ENCODE data around the gene AP3S2. TPM values are rescaled to one million over a fixed set of nuclear protein-coding genes. Genes with fewer than 3 reads are reported as not detected.
"Not testable (repeated sequence)": the region's sequence is repeated elsewhere in the genome, so short reads cannot be mapped to it uniquely, and the experiment has no call there.

The AP3S2 gene
- total RNA-seq, 4 donors from 2014 or later, result 37.3 to 73.8 (median 56.2) TPM

DNA sequence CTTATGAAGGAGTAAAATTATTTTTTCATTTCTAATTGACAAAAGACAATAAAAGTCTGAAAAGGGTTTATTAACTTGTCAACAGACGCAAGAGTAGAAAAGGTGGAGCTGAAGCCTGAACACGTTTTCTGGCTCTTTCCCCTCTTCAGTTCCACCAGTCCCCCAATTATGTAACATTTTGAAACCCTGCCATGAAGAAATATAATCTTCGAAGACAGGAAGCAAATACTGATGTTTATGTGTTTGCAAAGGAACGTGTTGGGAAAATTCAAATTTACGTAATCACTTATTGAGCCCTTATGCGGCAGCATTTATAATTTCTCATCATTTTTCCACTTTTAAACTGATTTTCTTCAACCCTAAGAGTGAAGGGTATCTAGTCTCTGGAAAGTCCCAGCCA lies 767 bp downstream of the AP3S2 start:
- no peak for ATAC-seq (ENCODE audit: low FRiP score)
- TF ChIP-seq CTCF (IDR thresholded peaks at IDR 0.05), result no peak
- DNase-seq (ENCODE audit: low spot score), result no peak

DNA sequence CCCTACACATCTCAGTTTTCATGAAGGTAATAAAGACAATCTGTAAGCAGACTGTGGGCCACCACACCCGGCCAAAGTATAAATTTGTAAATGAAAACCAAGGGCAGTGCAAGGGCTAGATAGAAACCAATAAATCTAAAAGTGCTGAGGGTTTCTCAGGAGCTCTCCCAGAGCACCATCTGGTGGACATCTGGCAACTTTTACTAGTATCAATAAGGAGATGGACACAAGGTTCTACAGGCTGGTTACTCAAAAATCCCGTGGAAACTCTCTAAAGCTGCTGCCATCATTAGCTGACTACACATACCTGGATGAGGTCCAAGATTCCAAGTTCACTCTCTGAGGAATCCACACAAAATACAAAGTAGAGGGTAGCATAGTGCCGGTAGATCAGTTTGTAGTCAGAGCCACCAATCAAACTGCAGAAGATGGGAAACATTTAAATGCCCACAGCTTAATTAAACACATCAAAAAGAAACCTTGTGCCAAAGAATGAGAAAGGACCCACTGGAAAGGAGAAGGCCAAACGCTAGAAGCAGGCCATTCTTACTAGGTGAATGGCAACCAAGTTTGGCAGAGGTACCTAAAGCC lies 5.5 kb downstream of the AP3S2 start:
- no peak for TF ChIP-seq CTCF (IDR thresholded peaks at IDR 0.05)
- DNase-seq (ENCODE audit: low spot score) (no peak), ATAC-seq (ENCODE audit: low FRiP score) (no peak)

- ATAC-seq (ENCODE audit: low FRiP score) (no peak), DNase-seq (ENCODE audit: low spot score) (no peak)
- no peak for TF ChIP-seq CTCF (IDR thresholded peaks at IDR 0.05)
Measured at GRCh38 chr15:89885611-89886010, 8.2 kb downstream of the AP3S2 start.

DNA sequence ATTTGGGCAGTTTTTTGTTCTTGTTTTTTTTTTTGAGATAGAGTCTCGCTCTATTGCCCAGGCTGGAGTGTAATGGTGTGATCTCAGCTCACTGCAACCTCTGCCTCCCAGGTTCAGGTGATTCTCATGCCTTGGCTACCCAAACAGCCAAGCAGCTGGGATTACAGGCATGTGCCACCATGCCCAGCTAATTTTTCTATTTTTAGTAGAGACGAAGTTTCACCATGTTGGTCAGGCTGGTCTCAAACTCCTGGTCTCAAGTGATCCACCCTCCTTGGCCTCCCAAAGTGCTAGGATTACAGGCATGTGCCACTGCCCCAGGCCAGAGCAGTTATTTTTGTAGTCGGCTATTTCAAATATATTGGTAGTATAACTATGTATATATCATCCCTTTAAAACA lies 8.6 kb downstream of the AP3S2 start:
- not testable (repeated sequence) for ATAC-seq (ENCODE audit: low FRiP score); DNase-seq (ENCODE audit: low spot score)

DNA sequence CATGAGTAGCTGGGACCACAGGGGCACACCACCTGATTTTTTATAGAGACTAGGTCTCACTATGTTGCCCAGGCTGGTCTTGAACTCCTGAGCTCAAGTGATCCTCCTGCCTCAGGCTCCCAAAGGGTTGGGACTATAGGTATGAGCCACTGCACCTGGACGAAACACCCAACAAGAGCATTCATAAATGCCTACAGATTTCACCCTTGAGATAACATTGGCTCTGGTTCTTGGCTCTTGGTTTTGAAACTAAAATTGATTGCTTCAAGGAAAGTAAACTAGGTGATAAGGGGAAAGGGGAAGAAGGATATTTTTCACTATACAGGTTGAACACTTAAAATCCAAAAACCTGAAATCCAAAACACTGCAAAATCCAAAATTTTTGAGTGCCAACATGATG lies 10.3 kb downstream of the AP3S2 start:
- TF ChIP-seq CTCF (IDR thresholded peaks at IDR 0.05), result no peak
- DNase-seq (ENCODE audit: low spot score), result no peak
- no peak for ATAC-seq (ENCODE audit: low FRiP score)

- no peak for DNase-seq (ENCODE audit: low spot score)
- no peak for ATAC-seq (ENCODE audit: low FRiP score)
- no peak for TF ChIP-seq CTCF (IDR thresholded peaks at IDR 0.05)
Measured at GRCh38 chr15:89880727-89881126, 13.1 kb downstream of the AP3S2 start.

GRCh38 chr15:89878323-89878722 lies 15.5 kb downstream of the AP3S2 start:
- ATAC-seq (ENCODE audit: low FRiP score) (no peak), DNase-seq (ENCODE audit: low spot score) (no peak)

More at GRCh38 chr15:89878323-89878722, 15.5 kb downstream of the AP3S2 start:
- no peak for TF ChIP-seq CTCF (IDR thresholded peaks at IDR 0.05)

Data from omental fat pad (tissue), 4 donors.